Right lobe of liver (tissue), 6 donors: ENCODE results near the gene KIRREL3. TPM values are rescaled to one million over a fixed set of nuclear protein-coding genes. Genes with fewer than 3 reads are reported as not detected.

Source experiments
- ATAC-seq, 4 donors: fragments of 200-7000 bp; cut with Tn5 transposase; one replicate each; pipeline ENCODE4 v1.9.1; 2020; ENCODE audit warnings: mild to moderate bottlenecking in 4 of 4, moderate library complexity in 4 of 4
- DNase-seq, 3 donors: peaks; one replicate each; pipeline ENCODE4 v3.0.0-alpha.2; 2020
- H3K27ac ChIP-seq, 3 donors: fragments of 200-600 bp; one replicate each; pipeline ENCODE4 v1.8.0; 2022
- H3K27me3 ChIP-seq, 2 donors: fragments of 200-600 bp; one replicate each; pipeline ENCODE4 v1.8.0; 2022
- H3K36me3 ChIP-seq, 4 donors: fragments of 200-600 bp; sonication (generic) in 1 of 4; one replicate each; pipeline versions ENCODE4 v1.5.1 to v1.8.0; 2017 to 2022; ENCODE audit warnings: control low read depth in 1 of 4
- H3K4me1 ChIP-seq, 4 donors: fragments of 200-600 bp; sonication (generic) in 1 of 4; one replicate each; pipeline versions ENCODE4 v1.5.1 to v1.8.0; 2017 to 2022; ENCODE audit warnings: control low read depth in 1 of 4
- H3K4me3 ChIP-seq, 3 donors: fragments of 200-600 bp; one replicate each; pipeline ENCODE4 v1.8.0; 2022
- H3K9me3 ChIP-seq, 4 donors: fragments of 200-600 bp; sonication (generic) in 1 of 4; one replicate each; pipeline versions ENCODE4 v1.5.1 to v1.8.0; 2017 to 2022; ENCODE audit warnings: control low read depth in 1 of 4
- CTCF ChIP-seq, 4 donors: fragments of 200-600 bp in 3 of 4; fragments of 450-650 bp in 1 of 4; IDR thresholded peaks; one replicate each; pipeline versions ENCODE4 v1.5.1 to v1.8.0; 2016 to 2022; ENCODE audit warnings: antibody characterized with exemption in 4 of 4, mild to moderate bottlenecking in 2 of 4
- POLR2A ChIP-seq: fragments of 450-650 bp; IDR thresholded peaks from one replicate; pipeline ENCODE4 v1.6.1; 2017; ENCODE audit warnings: antibody characterized with exemption, mild to moderate bottlenecking
- WGBS: methylation state at CpG from one replicate; pipeline ENCODE4 v1.1.6; 2018; ENCODE audit warnings: low coverage, low lambda C conversion rate; ENCODE audit not compliant: insufficient coverage; ENCODE audit errors: missing lambda C conversion rate; 5-methylcytosine and 5-hydroxymethylcytosine counted together
- intact Hi-C, 2 donors: fragments of 100-400 bp; cut with DNase I; formaldehyde crosslinking; loops; one replicate each; pipeline versions ENCODE4 v1.11.2 to v1.14.1; 2022
- total RNA-seq, 6 experiments: library from RNA; depleted of rRNA in 2 of 6; stranded (reverse); fragments of >200 nt in 2 of 6; fragmentation: NEBNext Ultra II Directional in 3 of 6; extraction: Animal tissue kit (Norgen Biotek cat#: 25700) in 3 of 6; gene quantifications; one replicate each; pipeline versions ENCODE4 v1.1.0 to v1.2.4, GENCODE V29; 2016 to 2023
- donor health status: DM: no; HTN: yes; CAD: no.
- donor health status: DM: no; HTN: no; CAD: no.
- donor health status: DM: no; HTN: no; CAD: no.
- donor health status: DM: no; HTN: yes; CAD: no.
- donor health status: DM: no; HTN: yes; CAD: no.

Gene KIRREL3
- total RNA-seq, 6 experiments from 2014 or later = not detected

- intact Hi-C loops = loop anchor here in 1 of 2 donors (10.0 kb wide), 1 partner anchor 548 kb away; no protein-coding TSS in a partner anchor
- ATAC-seq = no peak
Observed at GRCh38 chr11:126446581-126446980, 554.0 kb downstream of the KIRREL3 start.

GRCh38 chr11:126444072-126444471 is 556.5 kb downstream of the KIRREL3 start:
- H3K9me3 ChIP-seq = no peaks in the 10 kb centered on the region
- H3K4me3 ChIP-seq = no peak overlapping the region
- intact Hi-C loops = loop anchor here in 1 of 2 donors (10.0 kb wide), 1 partner anchor 551 kb away; no protein-coding TSS in a partner anchor
- no peak for ATAC-seq
- no peak for TF ChIP-seq POLR2A
- no peak for TF ChIP-seq CTCF (IDR thresholded peaks at IDR 0.05)
- no peak for DNase-seq
- H3K36me3 ChIP-seq = no peaks in the 10 kb centered on the region
- 78% methylated on average over 7 of the region's 7 CpGs for WGBS
- H3K27me3 ChIP-seq = no peaks in the 10 kb centered on the region
- no peaks in the 10 kb centered on the region for H3K4me1 ChIP-seq
- no peak overlapping the region for H3K27ac ChIP-seq

More at GRCh38 chr11:126446581-126446980, 554.0 kb downstream of the KIRREL3 start:
- Histone ChIP-seq H3K27ac (no peak overlapping the region), H3K9me3 (no peaks in the 10 kb centered on the region), H3K4me1 (no peaks in the 10 kb centered on the region), H3K27me3 (no peaks in the 10 kb centered on the region), H3K4me3 (no peak overlapping the region), H3K36me3 (no peaks in the 10 kb centered on the region)
- 74% methylated on average over 7 of the region's 10 CpGs for WGBS
- no peak for DNase-seq
- no peak for TF ChIP-seq POLR2A
- TF ChIP-seq CTCF (IDR thresholded peaks at IDR 0.05) = no peak

- intact Hi-C loops = loop anchor here in 1 of 2 donors (10.0 kb wide), 1 partner anchor 552 kb away; no protein-coding TSS in a partner anchor
- ATAC-seq = no peak
- H3K4me3 ChIP-seq = no peak overlapping the region
- TF ChIP-seq CTCF (IDR thresholded peaks at IDR 0.05) (no peak), POLR2A (no peak)
- H3K36me3 ChIP-seq = no peaks in the 10 kb centered on the region
- WGBS = 44% methylated on average over 1 of the region's 13 CpGs
- no peak overlapping the region for H3K27ac ChIP-seq
- no peak for DNase-seq
- no peaks in the 10 kb centered on the region for H3K4me1 ChIP-seq
- H3K9me3 ChIP-seq = no peaks in the 10 kb centered on the region
- H3K27me3 ChIP-seq = no peaks in the 10 kb centered on the region
Observed at GRCh38 chr11:126443120-126443519, 557.5 kb downstream of the KIRREL3 start.

GRCh38 chr11:126440792-126441514 is 559.6 kb downstream of the KIRREL3 start:
- H3K27ac ChIP-seq = no peak overlapping the region
- H3K27me3 ChIP-seq = no peaks in the 10 kb centered on the region
- H3K9me3 ChIP-seq = no peaks in the 10 kb centered on the region
- no peaks in the 10 kb centered on the region for H3K4me1 ChIP-seq
- no peak overlapping the region for H3K4me3 ChIP-seq
- intact Hi-C loops = loop anchor here in 1 of 2 donors (10.0 kb wide), 1 partner anchor 554 kb away; no protein-coding TSS in a partner anchor
- no peak for TF ChIP-seq POLR2A
- peak; percentile 95 to 97 (median 96) for TF ChIP-seq CTCF (IDR thresholded peaks at IDR 0.05)
- DNase-seq (peak; percentile 74 to 78 (median 78)), ATAC-seq (peak; percentile 88 to 96 (median 94))
- WGBS = 9% methylated on average over 18 of the region's 21 CpGs
- no peaks in the 10 kb centered on the region for H3K36me3 ChIP-seq
